ENCODE results near the gene FOXK2.

FOXK2 gene

DNA sequence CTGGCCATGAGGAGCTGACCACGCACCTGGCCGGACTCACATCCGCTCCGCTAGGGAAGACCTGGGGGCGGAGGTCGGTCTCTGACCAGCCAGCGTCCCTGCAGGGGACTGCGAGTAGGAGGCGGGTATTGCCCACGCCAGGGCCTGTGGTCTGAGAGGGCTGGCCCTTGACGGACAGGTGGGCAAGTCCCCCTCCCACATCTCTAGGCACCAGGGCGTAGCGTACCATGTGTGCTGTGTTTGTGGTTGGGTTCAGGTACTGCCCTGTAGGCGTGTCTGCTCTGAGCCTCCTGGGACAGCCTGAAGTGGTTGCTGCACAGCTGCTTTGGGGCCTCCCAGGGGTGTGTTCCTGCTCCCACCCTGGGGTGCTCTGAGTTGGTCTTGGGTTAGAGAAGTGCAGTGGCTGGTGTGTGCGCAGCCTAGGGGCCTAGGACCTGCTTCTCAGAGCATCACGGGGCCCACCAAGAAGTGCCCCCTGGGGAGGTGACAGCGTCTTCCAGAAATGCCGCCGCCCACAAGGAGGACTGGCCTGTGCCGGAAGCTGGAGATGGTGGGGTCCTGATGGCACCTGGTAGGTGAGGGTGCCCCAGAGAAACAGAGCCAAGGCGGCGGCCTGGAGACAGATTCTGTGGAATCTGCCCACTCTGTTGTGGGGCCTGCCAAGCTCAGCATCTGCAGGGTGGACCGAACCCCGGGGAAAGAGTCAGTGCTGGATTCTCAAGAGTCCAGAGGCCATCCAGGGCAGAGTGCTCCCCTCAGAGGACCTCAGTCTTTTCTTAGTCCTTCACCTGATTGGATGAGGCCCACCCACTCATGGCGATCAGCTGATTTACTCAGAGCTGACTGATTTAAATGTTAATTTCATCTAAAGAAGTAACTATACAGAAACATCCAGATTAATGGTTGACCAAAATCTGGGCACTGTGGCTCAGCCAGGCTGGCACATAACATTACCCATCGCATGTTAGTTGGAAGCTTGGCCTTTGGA, 80.4 kb downstream of the FOXK2 start:
- no peaks in the 10 kb centered on the region for H3K27me3 ChIP-seq (ENCODE audit: control insufficient read depth, insufficient read depth, low read length)
- H3K9me3 ChIP-seq (ENCODE audit: control insufficient read depth, insufficient read depth, low read length) = no peaks in the 10 kb centered on the region
- H3K4me3 ChIP-seq (ENCODE audit: low read depth, low read length) = no peak overlapping the region
- no peak overlapping the region for H3K9ac ChIP-seq (ENCODE audit: low read depth, low read length)
- H3K36me3 ChIP-seq (ENCODE audit: control insufficient read depth, insufficient read depth, low read length) = peaks cover 50% of the 10 kb centered on the region
- no peaks in the 10 kb centered on the region for H3K4me1 ChIP-seq (ENCODE audit: control insufficient read depth, insufficient read depth, low read length)

DNA sequence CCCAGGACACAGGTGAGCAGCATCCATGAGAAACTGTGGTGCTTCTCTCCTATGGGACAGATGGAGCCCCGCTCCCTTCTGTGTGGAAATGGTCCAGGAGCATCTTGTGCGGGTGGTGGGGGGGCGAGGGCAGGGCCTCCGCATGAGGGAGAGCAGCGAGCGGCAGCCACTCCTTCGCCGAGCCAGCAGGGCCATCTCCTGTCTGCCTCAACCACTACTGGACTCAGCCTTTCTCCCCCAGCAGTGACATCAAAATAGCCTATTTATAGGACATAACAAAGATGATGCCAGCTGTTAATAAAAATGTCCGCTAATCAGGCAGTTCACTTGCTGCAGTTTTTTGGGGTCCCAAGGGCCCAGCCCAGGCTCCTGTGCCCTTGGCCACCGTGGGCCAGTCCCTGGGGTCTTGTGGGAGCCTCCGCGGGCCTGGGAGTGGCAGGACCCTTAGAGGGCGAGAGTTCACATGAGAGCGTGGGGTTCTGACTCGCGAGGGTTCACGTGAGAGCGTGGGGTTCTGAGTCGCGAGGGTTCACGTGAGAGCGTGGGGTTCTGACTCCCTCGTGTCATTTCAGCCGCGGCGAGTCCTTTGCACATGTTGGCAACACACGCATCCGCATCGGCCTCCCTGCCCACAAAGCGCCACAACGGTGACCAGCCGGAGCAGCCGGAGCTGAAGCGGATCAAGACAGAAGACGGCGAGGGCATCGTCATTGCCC, 81.4 kb downstream of the FOXK2 start:
- Histone ChIP-seq H3K36me3 (ENCODE audit: control insufficient read depth, insufficient read depth, low read length) (peaks cover 54% of the 10 kb centered on the region), H3K9me3 (ENCODE audit: control insufficient read depth, insufficient read depth, low read length) (no peaks in the 10 kb centered on the region)

DNA sequence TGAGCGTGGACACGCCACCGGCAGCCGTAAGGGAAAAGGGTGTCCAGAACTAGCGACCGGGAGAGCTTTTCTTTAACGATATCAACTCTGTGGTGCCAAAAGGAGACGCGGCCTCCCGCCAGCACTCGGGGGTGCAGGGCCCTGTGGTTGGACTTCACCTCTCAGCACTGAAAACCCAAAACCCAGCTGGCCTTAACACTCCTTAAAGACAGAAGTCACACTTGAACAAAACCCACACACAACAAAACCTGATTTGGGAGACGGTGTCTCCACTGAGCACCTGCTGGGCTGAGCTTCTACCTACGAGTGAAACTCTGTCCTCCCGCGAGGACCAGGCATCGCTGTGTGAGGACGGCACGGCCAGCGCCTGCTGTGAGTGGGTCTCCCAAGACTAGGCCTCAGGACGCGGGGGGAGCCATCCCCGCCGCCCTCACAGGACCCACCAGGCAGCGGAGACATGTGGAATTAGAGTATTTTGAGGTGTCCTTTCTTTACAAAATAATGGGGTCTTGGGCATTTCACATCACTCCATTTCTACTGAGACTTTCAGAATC, 82.0 kb downstream of the FOXK2 start:
- no peak overlapping the region for H3K4me3 ChIP-seq (ENCODE audit: low read depth, low read length)
- peaks cover 49% of the 10 kb centered on the region for H3K36me3 ChIP-seq (ENCODE audit: control insufficient read depth, insufficient read depth, low read length)
- no peaks in the 10 kb centered on the region for H3K4me1 ChIP-seq (ENCODE audit: control insufficient read depth, insufficient read depth, low read length)
- H3K9ac ChIP-seq (ENCODE audit: low read depth, low read length) = no peak overlapping the region
- H3K9me3 ChIP-seq (ENCODE audit: control insufficient read depth, insufficient read depth, low read length) = no peaks in the 10 kb centered on the region
- no peaks in the 10 kb centered on the region for H3K27me3 ChIP-seq (ENCODE audit: control insufficient read depth, insufficient read depth, low read length)

More for the DNA sequence above, 81.4 kb downstream of the FOXK2 start:
- H3K27me3 ChIP-seq (ENCODE audit: control insufficient read depth, insufficient read depth, low read length) = no peaks in the 10 kb centered on the region
- no peak overlapping the region for H3K9ac ChIP-seq (ENCODE audit: low read depth, low read length)
- no peaks in the 10 kb centered on the region for H3K4me1 ChIP-seq (ENCODE audit: control insufficient read depth, insufficient read depth, low read length)
- no peak overlapping the region for H3K4me3 ChIP-seq (ENCODE audit: low read depth, low read length)

DNA sequence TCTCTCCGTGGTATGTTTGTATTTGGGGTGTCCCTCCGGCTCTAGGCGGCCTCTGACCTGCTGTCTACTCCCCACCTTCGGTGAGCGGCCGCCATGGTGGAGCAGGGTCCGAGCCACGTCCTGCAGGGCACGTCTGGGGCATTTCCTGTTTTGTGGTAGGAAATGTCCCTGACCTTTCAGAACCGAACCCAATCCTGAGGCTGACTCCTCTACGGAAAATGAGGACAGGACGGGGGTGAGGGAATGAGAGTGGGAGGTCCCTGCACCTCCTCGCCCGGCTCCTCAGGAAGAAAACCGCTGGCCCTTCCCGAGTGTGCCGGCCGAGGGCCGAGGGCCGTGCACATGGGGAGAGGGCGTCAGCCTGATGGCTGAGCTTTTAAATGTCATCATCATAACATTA, 83.0 kb downstream of the FOXK2 start:
- Histone ChIP-seq H3K4me1 (ENCODE audit: control insufficient read depth, insufficient read depth, low read length) (no peaks in the 10 kb centered on the region), H3K36me3 (ENCODE audit: control insufficient read depth, insufficient read depth, low read length) (peaks cover 42% of the 10 kb centered on the region), H3K4me3 (ENCODE audit: low read depth, low read length) (no peak overlapping the region), H3K9ac (ENCODE audit: low read depth, low read length) (no peak overlapping the region), H3K27me3 (ENCODE audit: control insufficient read depth, insufficient read depth, low read length) (no peaks in the 10 kb centered on the region), H3K9me3 (ENCODE audit: control insufficient read depth, insufficient read depth, low read length) (no peaks in the 10 kb centered on the region)

- H3K27me3 ChIP-seq (ENCODE audit: control insufficient read depth, insufficient read depth, low read length) = no peaks in the 10 kb centered on the region
Measured at GRCh38 chr17:82602986-82603710, 83.6 kb downstream of the FOXK2 start.

GRCh38 chr17:82603981-82604448, 84.5 kb downstream of the FOXK2 start:
- no peaks in the 10 kb centered on the region for H3K27me3 ChIP-seq (ENCODE audit: control insufficient read depth, insufficient read depth, low read length)
- no peaks in the 10 kb centered on the region for H3K4me1 ChIP-seq (ENCODE audit: control insufficient read depth, insufficient read depth, low read length)
- H3K9ac ChIP-seq (ENCODE audit: low read depth, low read length) = no peak overlapping the region
- H3K9me3 ChIP-seq (ENCODE audit: control insufficient read depth, insufficient read depth, low read length) = no peaks in the 10 kb centered on the region
- H3K36me3 ChIP-seq (ENCODE audit: control insufficient read depth, insufficient read depth, low read length) = peaks cover 39% of the 10 kb centered on the region
- no peak overlapping the region for H3K4me3 ChIP-seq (ENCODE audit: low read depth, low read length)

More at GRCh38 chr17:82602986-82603710, 83.6 kb downstream of the FOXK2 start:
- Histone ChIP-seq H3K9ac (ENCODE audit: low read depth, low read length) (no peak overlapping the region), H3K9me3 (ENCODE audit: control insufficient read depth, insufficient read depth, low read length) (no peaks in the 10 kb centered on the region), H3K4me3 (ENCODE audit: low read depth, low read length) (no peak overlapping the region), H3K36me3 (ENCODE audit: control insufficient read depth, insufficient read depth, low read length) (peaks cover 42% of the 10 kb centered on the region), H3K4me1 (ENCODE audit: control insufficient read depth, insufficient read depth, low read length) (no peaks in the 10 kb centered on the region)

- no peaks in the 10 kb centered on the region for H3K9me3 ChIP-seq (ENCODE audit: control insufficient read depth, insufficient read depth, low read length)
Measured at GRCh38 chr17:82604532-82604931, 85.0 kb downstream of the FOXK2 start.

GRCh38 chr17:82605939-82606600, 86.5 kb downstream of the FOXK2 start:
- H3K36me3 ChIP-seq (ENCODE audit: control insufficient read depth, insufficient read depth, low read length) = peaks cover 29% of the 10 kb centered on the region
- no peaks in the 10 kb centered on the region for H3K27me3 ChIP-seq (ENCODE audit: control insufficient read depth, insufficient read depth, low read length)
- no peak overlapping the region for H3K4me3 ChIP-seq (ENCODE audit: low read depth, low read length)
- no peaks in the 10 kb centered on the region for H3K4me1 ChIP-seq (ENCODE audit: control insufficient read depth, insufficient read depth, low read length)
- no peaks in the 10 kb centered on the region for H3K9me3 ChIP-seq (ENCODE audit: control insufficient read depth, insufficient read depth, low read length)
- no peak overlapping the region for H3K9ac ChIP-seq (ENCODE audit: low read depth, low read length)

More at GRCh38 chr17:82604532-82604931, 85.0 kb downstream of the FOXK2 start:
- Histone ChIP-seq H3K4me3 (ENCODE audit: low read depth, low read length) (no peak overlapping the region), H3K36me3 (ENCODE audit: control insufficient read depth, insufficient read depth, low read length) (peaks cover 37% of the 10 kb centered on the region), H3K4me1 (ENCODE audit: control insufficient read depth, insufficient read depth, low read length) (no peaks in the 10 kb centered on the region), H3K27me3 (ENCODE audit: control insufficient read depth, insufficient read depth, low read length) (no peaks in the 10 kb centered on the region), H3K9ac (ENCODE audit: low read depth, low read length) (no peak overlapping the region)

DNA sequence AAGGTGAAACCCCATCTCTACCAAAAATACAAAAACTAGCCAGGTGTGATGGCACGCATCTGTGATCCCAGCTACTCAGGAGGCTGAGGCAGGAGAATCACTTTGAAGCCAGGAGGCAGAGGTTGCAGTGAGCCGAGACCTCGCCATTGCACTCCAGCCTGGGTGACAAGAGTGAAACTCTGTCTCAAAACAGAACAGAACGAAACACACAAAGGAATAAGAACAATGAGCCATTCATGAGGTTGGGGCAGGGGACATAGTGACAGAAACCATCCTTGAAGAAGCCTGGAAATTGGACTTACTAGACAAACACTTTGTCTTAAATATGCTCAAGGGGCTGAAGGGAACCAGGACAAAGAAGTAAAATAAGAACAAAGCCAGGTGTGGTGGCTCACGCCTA, 89.3 kb downstream of the FOXK2 start:
- Histone ChIP-seq H3K36me3 (ENCODE audit: control insufficient read depth, insufficient read depth, low read length) (peaks cover 20% of the 10 kb centered on the region), H3K9ac (ENCODE audit: low read depth, low read length) (no peak overlapping the region), H3K4me3 (ENCODE audit: low read depth, low read length) (no peak overlapping the region), H3K27me3 (ENCODE audit: control insufficient read depth, insufficient read depth, low read length) (no peaks in the 10 kb centered on the region), H3K9me3 (ENCODE audit: control insufficient read depth, insufficient read depth, low read length) (no peaks in the 10 kb centered on the region), H3K4me1 (ENCODE audit: control insufficient read depth, insufficient read depth, low read length) (no peaks in the 10 kb centered on the region)

- no peak overlapping the region for H3K4me3 ChIP-seq (ENCODE audit: low read depth, low read length)
- H3K9ac ChIP-seq (ENCODE audit: low read depth, low read length) = no peak overlapping the region
- H3K36me3 ChIP-seq (ENCODE audit: control insufficient read depth, insufficient read depth, low read length) = peaks cover 19% of the 10 kb centered on the region
Measured at GRCh38 chr17:82609655-82610054, 90.1 kb downstream of the FOXK2 start.

More at GRCh38 chr17:82609655-82610054, 90.1 kb downstream of the FOXK2 start:
- H3K27me3 ChIP-seq (ENCODE audit: control insufficient read depth, insufficient read depth, low read length) = no peaks in the 10 kb centered on the region
- H3K4me1 ChIP-seq (ENCODE audit: control insufficient read depth, insufficient read depth, low read length) = no peaks in the 10 kb centered on the region
- no peaks in the 10 kb centered on the region for H3K9me3 ChIP-seq (ENCODE audit: control insufficient read depth, insufficient read depth, low read length)
